ENCODE results near the gene LRRN1. TPM values are rescaled to one million over a fixed set of nuclear protein-coding genes. Genes with fewer than 3 reads are reported as not detected.

Gene LRRN1
- total RNA-seq, 1 experiment from 2014 or later = 0.13 TPM

GRCh38 chr3:3848923-3849275, 49.7 kb downstream of the LRRN1 start:
- in situ Hi-C loops (cut with HindIII; ENCODE audit: low pct_unique_long_range_greater_than_20kb, low sequenced_read_pairs) (no loop called here), intact Hi-C loops (cut with micrococcal nuclease; ENCODE audit: unreplicated experiment) (no loop called here)
- Histone ChIP-seq H3K4me3 (ENCODE audit: low read depth in 2 of 2, low read length in 2 of 2) (no peak overlapping the region), H3K9me3 (ENCODE audit: control insufficient read depth, insufficient read depth, low read depth, low read length) (no peaks in the 10 kb centered on the region), H3K27ac (ENCODE audit: low read length) (no peak overlapping the region), H3K4me1 (ENCODE audit: control insufficient read depth, insufficient read depth, low read length) (no peaks in the 10 kb centered on the region), H3K27me3 (ENCODE audit: control insufficient read depth, insufficient read depth, low read length) (no peaks in the 10 kb centered on the region), H3K36me3 (ENCODE audit: control insufficient read depth, insufficient read depth, low read length) (no peaks in the 10 kb centered on the region)
- POLR2A ChIA-PET = no interaction called here
- no peak for TF ChIP-seq SIN3A (IDR thresholded peaks at IDR 0.05; ENCODE audit: borderline replicate concordance, insufficient read depth, low read depth, low read length)
- TF ChIP-seq TCF7L2 (IDR thresholded peaks at IDR 0.05; ENCODE audit: low read depth, low read length) = no peak
- TF ChIP-seq, protein P1, sequence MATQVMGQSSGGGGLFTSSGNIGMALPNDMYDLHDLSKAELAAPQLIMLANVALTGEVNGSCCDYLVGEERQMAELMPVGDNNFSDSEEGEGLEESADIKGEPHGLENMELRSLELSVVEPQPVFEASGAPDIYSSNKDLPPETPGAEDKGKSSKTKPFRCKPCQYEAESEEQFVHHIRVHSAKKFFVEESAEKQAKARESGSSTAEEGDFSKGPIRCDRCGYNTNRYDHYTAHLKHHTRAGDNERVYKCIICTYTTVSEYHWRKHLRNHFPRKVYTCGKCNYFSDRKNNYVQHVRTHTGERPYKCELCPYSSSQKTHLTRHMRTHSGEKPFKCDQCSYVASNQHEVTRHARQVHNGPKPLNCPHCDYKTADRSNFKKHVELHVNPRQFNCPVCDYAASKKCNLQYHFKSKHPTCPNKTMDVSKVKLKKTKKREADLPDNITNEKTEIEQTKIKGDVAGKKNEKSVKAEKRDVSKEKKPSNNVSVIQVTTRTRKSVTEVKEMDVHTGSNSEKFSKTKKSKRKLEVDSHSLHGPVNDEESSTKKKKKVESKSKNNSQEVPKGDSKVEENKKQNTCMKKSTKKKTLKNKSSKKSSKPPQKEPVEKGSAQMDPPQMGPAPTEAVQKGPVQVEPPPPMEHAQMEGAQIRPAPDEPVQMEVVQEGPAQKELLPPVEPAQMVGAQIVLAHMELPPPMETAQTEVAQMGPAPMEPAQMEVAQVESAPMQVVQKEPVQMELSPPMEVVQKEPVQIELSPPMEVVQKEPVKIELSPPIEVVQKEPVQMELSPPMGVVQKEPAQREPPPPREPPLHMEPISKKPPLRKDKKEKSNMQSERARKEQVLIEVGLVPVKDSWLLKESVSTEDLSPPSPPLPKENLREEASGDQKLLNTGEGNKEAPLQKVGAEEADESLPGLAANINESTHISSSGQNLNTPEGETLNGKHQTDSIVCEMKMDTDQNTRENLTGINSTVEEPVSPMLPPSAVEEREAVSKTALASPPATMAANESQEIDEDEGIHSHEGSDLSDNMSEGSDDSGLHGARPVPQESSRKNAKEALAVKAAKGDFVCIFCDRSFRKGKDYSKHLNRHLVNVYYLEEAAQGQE (IDR thresholded peaks at IDR 0.05; ENCODE audit: insufficient read depth in 1 of 2, low read depth in 2 of 2, low read length in 1 of 2) = no peak
- no peak for TF ChIP-seq POLR2AphosphoS5 (IDR thresholded peaks at IDR 0.05; ENCODE audit: low read depth, low read length)
- TF ChIP-seq, protein P2, sequence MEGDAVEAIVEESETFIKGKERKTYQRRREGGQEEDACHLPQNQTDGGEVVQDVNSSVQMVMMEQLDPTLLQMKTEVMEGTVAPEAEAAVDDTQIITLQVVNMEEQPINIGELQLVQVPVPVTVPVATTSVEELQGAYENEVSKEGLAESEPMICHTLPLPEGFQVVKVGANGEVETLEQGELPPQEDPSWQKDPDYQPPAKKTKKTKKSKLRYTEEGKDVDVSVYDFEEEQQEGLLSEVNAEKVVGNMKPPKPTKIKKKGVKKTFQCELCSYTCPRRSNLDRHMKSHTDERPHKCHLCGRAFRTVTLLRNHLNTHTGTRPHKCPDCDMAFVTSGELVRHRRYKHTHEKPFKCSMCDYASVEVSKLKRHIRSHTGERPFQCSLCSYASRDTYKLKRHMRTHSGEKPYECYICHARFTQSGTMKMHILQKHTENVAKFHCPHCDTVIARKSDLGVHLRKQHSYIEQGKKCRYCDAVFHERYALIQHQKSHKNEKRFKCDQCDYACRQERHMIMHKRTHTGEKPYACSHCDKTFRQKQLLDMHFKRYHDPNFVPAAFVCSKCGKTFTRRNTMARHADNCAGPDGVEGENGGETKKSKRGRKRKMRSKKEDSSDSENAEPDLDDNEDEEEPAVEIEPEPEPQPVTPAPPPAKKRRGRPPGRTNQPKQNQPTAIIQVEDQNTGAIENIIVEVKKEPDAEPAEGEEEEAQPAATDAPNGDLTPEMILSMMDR (IDR thresholded peaks at IDR 0.05) = no peak
- CTCF ChIA-PET = no interaction called here
- DNase-seq (ENCODE audit: low read depth, low spot score) = no peak
- ATAC-seq = no peak
- BruUV-seq (replicated peaks) = no TSS peak

DNA sequence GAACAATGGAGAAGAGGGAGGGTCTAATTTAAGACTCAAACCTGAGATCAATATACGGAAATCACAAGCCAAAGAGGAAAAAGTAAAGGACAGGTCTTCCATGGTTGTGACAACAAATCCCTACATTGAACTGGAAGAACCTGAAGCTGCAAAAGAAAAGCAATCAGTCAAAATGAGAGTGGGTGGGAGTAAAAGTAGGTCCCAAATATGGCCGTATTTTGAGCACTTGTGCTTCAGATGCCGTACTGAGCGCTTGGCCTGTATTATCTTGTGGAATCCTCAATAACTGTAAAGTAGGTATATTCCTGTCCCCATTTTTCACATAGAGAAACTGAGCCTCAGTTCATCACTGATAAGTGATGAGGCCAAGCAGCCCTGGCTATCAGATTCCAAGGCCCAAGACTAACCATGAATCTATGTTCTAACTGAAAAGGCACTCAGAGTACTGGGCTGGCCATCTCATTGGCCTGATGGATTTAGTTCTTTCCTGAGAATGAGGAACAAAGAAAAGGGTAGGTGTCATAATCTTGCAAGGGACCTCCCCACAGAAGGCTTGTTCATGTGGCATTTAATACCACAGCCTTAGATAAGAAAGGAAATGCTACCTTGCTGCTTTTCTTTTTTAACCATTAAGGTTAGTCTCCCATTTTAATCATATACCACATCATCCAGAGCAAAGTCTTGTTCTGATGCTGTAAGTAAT, 52.5 kb downstream of the LRRN1 start:
- TF ChIP-seq POLR2AphosphoS5 (IDR thresholded peaks at IDR 0.05; ENCODE audit: low read depth, low read length) (no peak), SIN3A (IDR thresholded peaks at IDR 0.05; ENCODE audit: borderline replicate concordance, insufficient read depth, low read depth, low read length) (no peak), TCF7L2 (IDR thresholded peaks at IDR 0.05; ENCODE audit: low read depth, low read length) (no peak)
- TF ChIP-seq, protein P1 (IDR thresholded peaks at IDR 0.05; ENCODE audit: insufficient read depth in 1 of 2, low read depth in 2 of 2, low read length in 1 of 2) = no peak
- TF ChIP-seq, protein P2 (IDR thresholded peaks at IDR 0.05) = no peak
- no peak overlapping the region for H3K27ac ChIP-seq (ENCODE audit: low read length)
- no peaks in the 10 kb centered on the region for H3K36me3 ChIP-seq (ENCODE audit: control insufficient read depth, insufficient read depth, low read length)
- ATAC-seq (no peak), DNase-seq (ENCODE audit: low read depth, low spot score) (no peak)
- H3K9me3 ChIP-seq (ENCODE audit: control insufficient read depth, insufficient read depth, low read depth, low read length) = no peaks in the 10 kb centered on the region
- no peak overlapping the region for H3K4me3 ChIP-seq (ENCODE audit: low read depth in 2 of 2, low read length in 2 of 2)
- no peaks in the 10 kb centered on the region for H3K4me1 ChIP-seq (ENCODE audit: control insufficient read depth, insufficient read depth, low read length)
- intact Hi-C loops (cut with micrococcal nuclease; ENCODE audit: unreplicated experiment) = no loop called here
- no TSS peak for BruUV-seq (replicated peaks)
- H3K27me3 ChIP-seq (ENCODE audit: control insufficient read depth, insufficient read depth, low read length) = no peaks in the 10 kb centered on the region
- ChIA-PET CTCF (interaction anchor here (0.6 kb wide), 1 partner anchor 338 kb away, joined by 3 read pairs; no protein-coding TSS in a partner anchor), POLR2A (no interaction called here)
- in situ Hi-C loops (cut with HindIII; ENCODE audit: low pct_unique_long_range_greater_than_20kb, low sequenced_read_pairs) = no loop called here

All from Panc1 (cell line).